HepG2 (cell line): ENCODE measurements around the gene WBP1. TPM values are rescaled to one million over a fixed set of nuclear protein-coding genes. Genes with fewer than 3 reads are reported as not detected.

Source experiments
- BCL3 ChIP-seq: sonication (generic); formaldehyde crosslinking; IDR thresholded peaks from 2 replicates; pipeline ENCODE4 v1.5.1; 2020; ENCODE audit warnings: mild to moderate bottlenecking, missing genetic modification reagents, moderate library complexity
- DZIP1 ChIP-seq: sonication (generic); formaldehyde crosslinking; IDR thresholded peaks from 2 replicates; pipeline ENCODE4 v1.5.0; 2020; ENCODE audit warnings: mild to moderate bottlenecking, missing genetic modification reagents
- GABPA ChIP-seq, 2 experiments: IDR thresholded peaks; 2 replicates each; pipeline ENCODE4 v1.6.1; 2011 to 2016; ENCODE audit warnings: low read depth in 2 of 2, low read length in 1 of 2, missing biosample characterization in 1 of 2, missing genetic modification characterization in 1 of 2
- GTF3A ChIP-seq: sonication (generic); formaldehyde crosslinking; conservative IDR thresholded peaks from 2 replicates; pipeline ENCODE4 v1.4.0; 2020; ENCODE audit warnings: mild to moderate bottlenecking, missing genetic modification reagents
- HES4 ChIP-seq: sonication (generic); formaldehyde crosslinking; IDR thresholded peaks from 2 replicates; pipeline ENCODE4 v1.9.0; 2021; ENCODE audit warnings: mild to moderate bottlenecking, missing genetic modification reagents, borderline replicate concordance
- IRF9 ChIP-seq: sonication (generic); formaldehyde crosslinking; IDR thresholded peaks from 2 replicates; pipeline ENCODE4 v1.8.0; 2022; ENCODE audit warnings: missing genetic modification reagents, mild to moderate bottlenecking, borderline replicate concordance
- JUND ChIP-seq: sonication (generic); formaldehyde crosslinking; IDR thresholded peaks from 2 replicates; pipeline ENCODE4 v1.8.0; 2022; ENCODE audit warnings: mild to moderate bottlenecking, missing genetic modification reagents
- KLF9 ChIP-seq: IDR thresholded peaks from 2 replicates; pipeline ENCODE4 v1.6.1; 2016; ENCODE audit warnings: low read depth
- LCORL ChIP-seq, 2 experiments: fragments of 450-650 bp in 1 of 2; sonication (generic) in 1 of 2; formaldehyde crosslinking in 1 of 2; IDR thresholded peaks; 2 replicates each; pipeline versions ENCODE4 v1.5.0 to v1.6.1; 2017 to 2020; ENCODE audit warnings: antibody characterized with exemption in 1 of 2, missing genetic modification reagents in 1 of 2
- MAFF ChIP-seq: IDR thresholded peaks from 2 replicates; pipeline ENCODE4 v1.6.1; 2011; ENCODE audit warnings: low read depth, low read length, improper control_type of control experiment
- MXD4 ChIP-seq: IDR thresholded peaks from 2 replicates; pipeline ENCODE4 v1.6.1; 2016; ENCODE audit warnings: mild to moderate bottlenecking, missing biosample characterization, missing genetic modification reagents
- MZF1 ChIP-seq: sonication (generic); formaldehyde crosslinking; IDR thresholded peaks from 2 replicates; pipeline ENCODE4 v1.8.1; 2023; ENCODE audit warnings: mild to moderate bottlenecking, missing genetic modification reagents, borderline replicate concordance
- THAP11 ChIP-seq: IDR thresholded peaks from 2 replicates; pipeline ENCODE4 v1.6.1; 2016; ENCODE audit warnings: missing biosample characterization, missing genetic modification reagents
- ZEB1 ChIP-seq: IDR thresholded peaks from 2 replicates; pipeline ENCODE4 v1.6.1; 2012; ENCODE audit warnings: mild to moderate bottlenecking, low read depth, inconsistent platforms; ENCODE audit not compliant: insufficient replicate concordance
- ZFP36L1 ChIP-seq: sonication (generic); formaldehyde crosslinking; IDR thresholded peaks from 2 replicates; pipeline ENCODE4 v1.8.0; 2022; ENCODE audit warnings: mild to moderate bottlenecking, missing genetic modification reagents, moderate library complexity
- ZNF180 ChIP-seq: sonication (generic); formaldehyde crosslinking; IDR thresholded peaks from 2 replicates; pipeline ENCODE4 v1.4.0; 2020; ENCODE audit warnings: low read depth, missing genetic modification reagents, borderline replicate concordance
- ZNF382 ChIP-seq: sonication (generic); formaldehyde crosslinking; IDR thresholded peaks from 2 replicates; pipeline ENCODE4 v1.5.0; 2020; ENCODE audit warnings: missing genetic modification reagents, mild to moderate bottlenecking, borderline replicate concordance
- ZNF496 ChIP-seq: sonication (generic); formaldehyde crosslinking; IDR thresholded peaks from 2 replicates; pipeline ENCODE4 v1.8.1; 2023; ENCODE audit warnings: mild to moderate bottlenecking, moderate library complexity, missing genetic modification reagents; ENCODE audit not compliant: insufficient replicate concordance
- ZNF546 ChIP-seq: sonication (generic); formaldehyde crosslinking; conservative IDR thresholded peaks from 2 replicates; pipeline ENCODE4 v1.8.1; 2023; ENCODE audit warnings: mild to moderate bottlenecking, missing genetic modification reagents
- ZNF558 ChIP-seq: sonication (generic); formaldehyde crosslinking; IDR thresholded peaks from 2 replicates; pipeline ENCODE4 v1.9.0; 2022; ENCODE audit warnings: mild to moderate bottlenecking, missing genetic modification reagents, borderline replicate concordance
- ZNF589 ChIP-seq: sonication (generic); formaldehyde crosslinking; conservative IDR thresholded peaks from 2 replicates; pipeline ENCODE4 v1.8.0; 2022; ENCODE audit warnings: mild to moderate bottlenecking, moderate library complexity, missing genetic modification reagents
- polyA plus RNA-seq, 8 experiments: library from polyadenylated mRNA; depleted of rRNA in 3 of 8; stranded (reverse) in 7 of 8; unstranded in 1 of 8; fragments of >200 nt; fragmentation: Illumina TruSeq in 4 of 8; extraction: Trizol in 4 of 8; gene quantifications; 2 replicates each; pipeline versions ENCODE4 v1.2.1 to v1.2.3, GENCODE V29; 2011 to 2016; ENCODE audit warnings: low read depth in 4 of 8, missing spikeins in 1 of 8, mixed read lengths in 1 of 8; ENCODE audit not compliant: insufficient read depth in 1 of 8
- total RNA-seq, 5 experiments: library from RNA; depleted of rRNA; stranded (reverse); fragments of >200 nt; fragmentation: Illumina TruSeq; extraction: Trizol; gene quantifications; 2 replicates each; pipeline ENCODE4 v1.2.3, GENCODE V29; 2016; ENCODE audit warnings: low read depth in 1 of 5
- TF ChIP-seq, protein P1 (sequence below): sonication (generic); formaldehyde crosslinking; IDR thresholded peaks from 2 replicates; pipeline ENCODE4 v1.5.0; 2020; ENCODE audit warnings: missing genetic modification reagents

The WBP1 gene
- total and polyA plus RNA-seq, 2 of the 13 experiments (the other 11 are each of a cell fraction or from before 2014, with no cell fraction given), result 38.8 to 85.7 TPM

DNA sequence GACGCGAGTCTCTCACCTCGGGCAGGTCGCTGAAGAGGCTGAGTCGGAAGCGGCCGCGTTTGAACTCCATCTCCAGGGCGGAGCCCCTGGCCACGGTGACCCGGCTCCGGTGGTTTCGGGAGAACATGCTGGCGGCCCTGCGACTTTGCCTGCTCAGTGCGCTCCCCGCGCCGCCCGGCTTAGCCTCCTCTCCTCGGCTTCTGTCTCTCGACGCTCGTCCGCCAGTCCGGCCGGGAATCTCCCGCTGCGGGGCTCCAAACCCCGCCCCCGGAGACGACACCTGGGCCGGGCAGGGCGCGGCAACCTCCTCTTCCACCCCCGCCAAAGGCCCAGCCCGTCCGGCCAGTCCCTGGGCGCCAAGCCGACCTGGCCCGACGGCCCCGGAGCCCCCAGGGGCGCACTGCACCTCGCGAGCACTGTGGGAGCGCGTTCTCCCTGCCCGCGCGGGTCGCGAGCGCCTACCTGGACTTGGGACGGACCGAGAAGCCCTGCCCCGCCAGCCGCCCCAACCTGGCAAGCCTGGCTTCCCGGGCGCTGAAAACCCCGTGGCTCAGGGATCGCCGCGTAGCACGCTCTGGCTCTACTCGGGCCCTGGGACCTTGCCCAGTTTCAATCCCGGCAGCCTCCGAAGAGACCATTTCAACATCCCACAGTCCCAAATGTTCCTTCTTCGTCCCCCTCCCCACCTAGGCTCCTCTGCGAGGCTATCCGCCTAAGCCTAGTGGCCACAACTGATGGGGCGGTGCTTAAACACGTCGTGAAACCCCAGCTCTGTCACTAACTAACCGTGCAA is 16.4 kb upstream of the WBP1 start, which contains the start of gene RTKN (continued):
- TF ChIP-seq DZIP1 (CRISPR knock-in tag) (no peak), MAFF (no peak), GABPA (IDR thresholded peaks at IDR 0.05; ENCODE audit: low read depth, low read length) (no peak), GABPA (CRISPR knock-in tag; IDR thresholded peaks at IDR 0.05; ENCODE audit: low read depth) (peak; percentile 41; the same call in 1 of the 2 replicates), THAP11 (CRISPR knock-in tag) (peak; percentile 76), JUND (CRISPR knock-in tag) (0 out of 2 replicates have a peak, but pooled peaks have one; percentile 39), KLF9 (no peak), ZFP36L1 (peak; percentile 85; the same call in 1 of the 2 replicates), ZNF180 (CRISPR knock-in tag) (peak; percentile 78; the same call in 1 of the 2 replicates), HES4 (CRISPR knock-in tag) (peak; percentile 77; the same call in 1 of the 2 replicates), BCL3 (peak; percentile 93; the same call in 1 of the 2 replicates), LCORL (IDR thresholded peaks at IDR 0.05) (no peak), LCORL (CRISPR knock-in tag; IDR thresholded peaks at IDR 0.05) (peak; percentile 91), GTF3A (no peak), ZNF382 (CRISPR knock-in tag) (no peak), IRF9 (CRISPR knock-in tag) (peak; percentile 94; the same call in 1 of the 2 replicates), ZNF558 (CRISPR knock-in tag) (peak; percentile 96), ZNF589 (CRISPR knock-in tag) (no peak; the same call in 1 of the 2 replicates), ZNF496 (CRISPR knock-in tag) (no peak), ZNF546 (no peak), MZF1 (CRISPR knock-in tag) (0 out of 2 replicates have a peak, but pooled peaks have one; percentile 43), ZEB1 (no peak), MXD4 (peak; percentile 55; the same call in 1 of the 2 replicates)
- TF ChIP-seq, protein P1, sequence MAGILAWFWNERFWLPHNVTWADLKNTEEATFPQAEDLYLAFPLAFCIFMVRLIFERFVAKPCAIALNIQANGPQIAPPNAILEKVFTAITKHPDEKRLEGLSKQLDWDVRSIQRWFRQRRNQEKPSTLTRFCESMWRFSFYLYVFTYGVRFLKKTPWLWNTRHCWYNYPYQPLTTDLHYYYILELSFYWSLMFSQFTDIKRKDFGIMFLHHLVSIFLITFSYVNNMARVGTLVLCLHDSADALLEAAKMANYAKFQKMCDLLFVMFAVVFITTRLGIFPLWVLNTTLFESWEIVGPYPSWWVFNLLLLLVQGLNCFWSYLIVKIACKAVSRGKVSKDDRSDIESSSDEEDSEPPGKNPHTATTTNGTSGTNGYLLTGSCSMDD, result 0 out of 2 replicates have a peak, but pooled peaks have one; percentile 42
